ENCODE measurements around the gene CSTF1. TPM values are rescaled to one million over a fixed set of nuclear protein-coding genes. Genes with fewer than 3 reads are reported as not detected.
"Not testable (repeated sequence)": the region's sequence is repeated elsewhere in the genome, so short reads cannot be mapped to it uniquely, and the experiment has no call there.

CSTF1 gene
- total RNA-seq, 1 experiment from 2014 or later: 101 TPM

DNA sequence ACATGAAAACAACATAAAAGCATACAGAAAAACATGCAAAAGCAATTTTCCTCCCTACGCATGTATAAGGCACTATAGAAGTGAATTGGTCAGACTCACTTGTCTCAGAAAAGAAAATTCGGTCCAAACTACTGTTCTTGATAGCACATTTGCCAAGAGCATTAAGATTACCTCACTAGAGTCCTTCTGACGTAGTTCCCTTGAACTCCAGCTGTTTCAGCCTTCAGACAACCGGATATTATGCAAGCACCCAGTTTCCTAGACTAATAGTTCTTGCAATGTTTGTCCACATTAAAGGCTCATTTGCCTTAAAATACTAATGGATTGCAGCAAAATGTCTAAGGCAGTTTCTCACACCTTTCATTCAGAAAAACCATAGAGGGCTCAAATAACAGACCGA is 17.1 kb downstream of the CSTF1 start:
- no peak for DNase-seq (ENCODE audit: low read depth)

GRCh38 chr20:56409956-56410355 is 17.5 kb downstream of the CSTF1 start:
- no peak for DNase-seq (ENCODE audit: low read depth)

DNA sequence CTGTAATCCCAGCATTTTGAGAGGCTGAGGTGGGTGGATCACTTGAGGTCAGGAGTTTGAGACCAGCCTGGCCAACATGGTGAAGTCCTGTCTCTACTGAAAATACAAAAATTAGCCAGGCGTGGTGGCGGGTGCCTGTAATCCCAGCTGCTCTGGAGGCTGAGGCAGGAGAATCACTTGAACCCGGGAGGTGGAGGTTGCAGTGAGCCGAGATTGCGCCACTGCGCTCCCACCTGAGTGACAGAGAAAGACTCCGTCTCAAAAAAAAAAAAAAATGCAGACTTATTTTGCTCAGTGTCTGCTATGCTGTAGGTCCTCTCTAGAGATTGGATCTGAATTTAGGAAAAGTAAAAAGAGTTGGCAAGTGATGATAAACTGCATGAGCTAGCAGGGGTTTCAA is 18.8 kb downstream of the CSTF1 start:
- not testable (repeated sequence) for DNase-seq (ENCODE audit: low read depth)

DNA sequence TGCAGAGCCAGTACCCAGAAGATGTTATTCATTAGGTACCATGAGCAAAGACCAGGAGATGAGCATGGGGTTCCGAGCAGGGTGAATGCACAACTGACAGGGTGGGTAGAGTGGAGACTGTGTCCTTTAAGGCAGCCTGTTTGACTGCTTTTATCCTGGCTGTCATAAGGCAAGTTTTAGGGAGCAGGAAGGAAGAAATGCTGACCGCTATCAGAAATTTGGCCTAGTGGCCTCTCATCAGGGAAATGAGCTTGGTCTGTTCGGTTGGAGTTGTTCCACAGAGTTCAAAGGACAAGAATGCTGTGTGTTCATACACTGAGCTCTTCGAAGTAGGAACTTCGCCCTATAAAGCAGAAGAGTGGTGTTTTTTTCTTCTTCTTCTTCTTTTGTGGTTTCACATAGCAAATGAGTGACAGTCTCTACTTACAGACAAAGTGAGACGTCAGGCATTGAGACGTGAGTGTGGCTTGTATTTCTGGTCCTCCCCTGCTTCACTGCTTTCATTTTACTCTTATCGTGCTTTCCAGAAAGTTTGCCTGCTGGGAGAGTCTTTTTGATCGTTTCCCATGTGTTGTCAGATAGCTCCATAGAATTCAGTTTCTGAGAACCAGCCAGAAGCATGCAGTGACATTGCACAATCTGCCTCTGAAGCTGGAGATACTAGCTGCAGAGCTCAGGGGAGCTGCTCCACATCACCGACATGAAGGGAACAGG is 19.5 kb downstream of the CSTF1 start, which contains the start of gene CASS4:
Gene CASS4 (plus strand): TSS at position 502 of the 714 bp plus-strand sequence. CDS start 199 bp downstream, at position 701.
- DNase-seq (ENCODE audit: low read depth): no peak

GRCh38 chr20:56412473-56412790 is 20.0 kb downstream of the CSTF1 start:
- no peak for DNase-seq (ENCODE audit: low read depth)

DNA sequence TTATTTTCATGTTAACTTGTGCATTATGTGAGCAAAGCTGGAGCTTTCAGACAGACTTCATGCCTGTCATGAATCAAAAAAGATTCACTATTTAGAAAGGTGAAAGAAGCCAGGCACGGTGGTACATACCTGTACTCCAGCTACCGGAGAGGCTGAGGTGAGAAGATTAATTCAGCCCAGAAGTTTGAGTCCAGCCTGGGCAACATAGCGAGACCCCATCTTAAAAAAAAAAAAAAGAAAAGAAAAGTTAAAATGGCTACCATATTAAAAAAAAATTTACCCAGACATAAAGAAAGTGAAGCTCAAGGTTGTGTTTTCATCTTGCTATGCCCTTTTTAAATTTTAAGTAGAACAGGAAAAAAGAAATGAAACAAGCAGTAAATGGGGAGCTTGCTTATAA is 20.5 kb downstream of the CSTF1 start:
- no peak for DNase-seq (ENCODE audit: low read depth)

- DNase-seq (ENCODE audit: low read depth): no peak
Observed at GRCh38 chr20:56414842-56415765, 22.7 kb downstream of the CSTF1 start.

- no peak for DNase-seq (ENCODE audit: low read depth)
Observed at GRCh38 chr20:56417402-56417801, 25.0 kb downstream of the CSTF1 start.

DNA sequence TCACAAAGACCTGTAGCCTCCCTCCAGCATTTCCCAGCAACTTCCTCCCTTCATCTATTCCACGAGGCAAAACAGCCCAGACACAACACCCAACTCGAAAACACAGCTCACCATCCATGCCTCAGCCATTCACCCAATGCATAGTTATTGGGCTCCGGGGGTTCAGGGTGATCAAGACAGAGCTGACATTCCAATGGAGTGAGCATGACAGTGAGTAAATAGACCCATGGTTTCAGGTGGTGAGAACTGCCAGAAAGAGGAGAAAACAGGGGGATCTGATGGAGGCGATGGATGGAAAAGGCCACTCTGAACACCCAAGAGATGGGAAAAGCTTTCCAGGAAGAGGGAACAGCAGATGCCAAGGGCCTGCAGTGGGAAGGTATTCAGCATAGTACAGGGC is 25.5 kb downstream of the CSTF1 start:
- DNase-seq (ENCODE audit: low read depth): peak; percentile 63

- no peak for DNase-seq (ENCODE audit: low read depth)
Observed at GRCh38 chr20:56418385-56418861, 26.0 kb downstream of the CSTF1 start.

DNA sequence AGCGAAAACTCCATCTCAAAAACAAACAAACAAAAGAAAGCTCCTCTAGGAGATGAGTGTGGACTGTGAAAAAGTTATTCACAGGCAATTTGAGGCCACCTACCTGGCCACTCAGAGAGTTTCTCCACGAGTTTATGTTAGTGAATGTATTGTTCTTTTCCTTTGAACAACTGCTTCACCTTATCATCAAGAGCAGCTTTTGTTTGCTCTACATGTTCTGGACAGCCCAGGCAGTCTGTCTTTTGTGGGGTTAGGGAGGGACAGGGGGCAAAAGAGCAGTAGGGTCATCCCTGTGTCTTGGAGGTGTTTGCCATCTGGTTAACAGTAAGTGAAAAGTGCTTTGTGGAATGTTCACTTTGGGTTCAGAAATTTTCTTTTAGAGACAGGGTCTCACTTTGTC is 27.6 kb downstream of the CSTF1 start:
- DNase-seq (ENCODE audit: low read depth): no peak

- DNase-seq (ENCODE audit: low read depth): no peak
Observed at GRCh38 chr20:56420940-56421688, 28.7 kb downstream of the CSTF1 start.

- DNase-seq (ENCODE audit: low read depth): peak; percentile 93
Observed at GRCh38 chr20:56422076-56422823, 29.8 kb downstream of the CSTF1 start.

DNA sequence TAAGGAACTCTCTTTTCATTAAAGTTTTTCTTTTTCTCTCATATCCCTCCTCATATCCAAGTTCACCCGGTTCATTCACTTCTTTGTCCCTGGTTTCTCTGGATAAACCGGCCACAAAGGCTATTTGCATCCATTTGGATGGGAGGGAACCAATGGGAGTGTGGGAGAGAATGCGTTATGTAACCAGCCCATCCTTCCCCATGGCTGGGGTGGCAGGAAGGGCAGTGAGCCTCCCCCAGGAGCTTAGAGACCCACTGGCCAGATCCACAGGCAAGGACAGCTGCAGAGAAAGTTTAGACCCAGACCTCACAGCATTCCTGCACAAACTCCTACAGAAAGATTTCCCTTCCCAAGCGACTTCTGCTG is 30.4 kb downstream of the CSTF1 start:
- DNase-seq (ENCODE audit: low read depth): no peak

- no peak for DNase-seq (ENCODE audit: low read depth)
Observed at GRCh38 chr20:56423211-56423610, 30.8 kb downstream of the CSTF1 start.

DNA sequence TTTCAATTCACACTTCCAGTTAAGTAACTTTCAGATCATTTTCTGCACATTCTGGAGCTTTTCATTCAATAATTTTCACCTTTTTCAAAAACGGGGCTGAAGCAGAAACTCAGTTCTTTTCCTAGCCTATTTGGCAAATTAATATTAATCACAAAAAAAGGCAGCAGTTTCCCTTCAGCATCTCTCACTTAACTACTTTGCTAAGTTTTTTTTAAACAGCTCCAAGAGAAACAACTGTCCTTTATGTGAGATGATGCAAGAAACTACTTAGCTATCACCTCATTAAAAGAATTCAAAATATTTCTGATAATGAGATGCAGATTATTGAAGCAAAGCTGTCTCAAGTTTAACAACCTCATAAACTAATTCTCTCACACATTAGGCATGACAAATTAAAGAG is 31.4 kb downstream of the CSTF1 start:
- no peak for DNase-seq (ENCODE audit: low read depth)

DNA sequence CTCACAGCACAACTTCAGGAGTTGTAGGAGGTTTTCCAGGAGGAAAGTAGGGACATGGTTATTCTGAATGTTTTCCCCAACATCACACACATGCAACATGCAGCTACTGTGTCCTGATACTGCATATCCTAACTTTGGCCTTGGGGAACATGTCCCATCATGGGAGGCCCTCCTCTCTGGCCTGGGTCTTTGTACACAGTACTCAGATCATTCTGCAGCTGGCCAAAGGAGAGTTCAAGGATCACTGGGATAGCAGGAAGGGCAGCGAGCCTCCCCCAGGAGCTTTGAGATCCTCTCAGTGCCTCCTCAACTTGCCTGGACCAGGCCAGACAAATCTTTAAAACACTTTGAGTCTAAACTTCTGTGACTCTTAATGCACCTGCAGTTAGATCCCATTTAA is 32.5 kb downstream of the CSTF1 start:
- DNase-seq (ENCODE audit: low read depth): no peak

GRCh38 chr20:56426026-56426425 is 33.6 kb downstream of the CSTF1 start:
- no peak for DNase-seq (ENCODE audit: low read depth)

GRCh38 chr20:56426926-56427325 is 34.5 kb downstream of the CSTF1 start:
- DNase-seq (ENCODE audit: low read depth): no peak

DNA sequence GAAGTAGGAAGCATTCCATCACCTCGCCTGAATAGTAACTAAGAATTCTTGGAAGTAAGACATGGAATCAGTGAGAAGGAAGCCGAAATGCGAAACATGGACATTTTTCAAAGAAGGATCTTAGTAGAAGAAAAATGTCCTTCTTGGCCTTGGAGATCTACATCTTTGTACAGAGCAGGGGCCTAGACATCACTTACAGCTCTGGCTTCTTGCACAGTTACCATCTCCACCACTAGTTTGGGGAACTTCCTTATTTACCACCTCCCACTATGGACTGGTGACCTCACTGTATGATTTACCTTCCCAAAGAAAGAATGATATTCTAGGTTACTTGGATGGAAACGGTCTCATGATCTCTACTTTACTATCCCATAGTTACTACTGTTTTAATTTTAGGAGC is 35.4 kb downstream of the CSTF1 start:
- DNase-seq (ENCODE audit: low read depth): no peak

DNA sequence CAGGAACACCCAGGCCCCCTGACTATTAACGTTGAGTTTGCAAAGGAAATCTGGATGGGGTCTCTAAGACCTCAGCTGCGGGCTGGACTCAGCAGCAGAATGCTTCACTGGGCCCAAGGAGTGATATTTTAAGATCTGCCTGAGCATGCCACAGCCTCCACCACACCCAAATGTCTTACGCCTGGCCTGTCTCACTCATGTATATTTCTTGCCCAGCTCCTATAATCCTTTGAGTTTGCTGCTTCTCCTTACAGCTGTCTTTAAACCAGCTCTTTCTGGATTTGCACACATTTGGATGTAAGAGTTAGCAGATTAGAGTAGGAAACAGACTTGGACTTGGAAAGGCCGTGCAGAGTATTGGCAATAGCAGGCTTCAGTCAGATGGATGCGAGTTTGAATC is 36.0 kb downstream of the CSTF1 start:
- DNase-seq (ENCODE audit: low read depth): no peak

GRCh38 chr20:56428881-56429280 is 36.4 kb downstream of the CSTF1 start:
- DNase-seq (ENCODE audit: low read depth): no peak

All from M059J (cell line).